Measurements from ENCODE around the gene ACTR2. TPM values are rescaled to one million over a fixed set of nuclear protein-coding genes. Genes with fewer than 3 reads are reported as not detected.

ACTR2 gene
- total and polyA plus RNA-seq, 11 donors: 28.2 to 216 (median 109) TPM

- WGBS, 4 donors: 93 to 98% (median 94%) methylated on average over 11 of the region's 11 CpGs
- no peak for TF ChIP-seq POLR2A (IDR thresholded peaks at IDR 0.05)
- TF ChIP-seq CTCF (IDR thresholded peaks at IDR 0.05): no peak
- H3K9me3 ChIP-seq: no peaks in the 10 kb centered on the region
- no peak for DNase-seq
- no peak for ATAC-seq
- no peak overlapping the region for H3K27ac ChIP-seq
- H3K27me3 ChIP-seq: peaks cover 0 to 7% (median 0%) of the 10 kb centered on the region in 9 donors
- H3K4me1 ChIP-seq: peaks cover 0 to 26% (median 13%) of the 10 kb centered on the region in 12 donors
- no peak overlapping the region for H3K4me3 ChIP-seq
- H3K36me3 ChIP-seq: no peaks in the 10 kb centered on the region
- intact Hi-C loops (cut with DNase I): no loop called here
Observed at GRCh38 chr2:65291216-65292105, 63.8 kb downstream of the ACTR2 start.

GRCh38 chr2:65292106-65292400 lies 64.4 kb downstream of the ACTR2 start:
- Histone ChIP-seq H3K27ac (peak overlapping the region in 1 of 12 donors; percentile 13), H3K27me3 (peaks cover 0 to 7% (median 0%) of the 10 kb centered on the region in 9 donors), H3K4me1 (peaks cover 0 to 26% (median 13%) of the 10 kb centered on the region in 12 donors), H3K9me3 (no peaks in the 10 kb centered on the region), H3K36me3 (no peaks in the 10 kb centered on the region), H3K4me3 (no peak overlapping the region)
- intact Hi-C loops (cut with DNase I): no loop called here
- 49 to 83% (median 65%) methylated on average over 3 of the region's 3 CpGs for WGBS, 4 donors
- TF ChIP-seq CTCF (IDR thresholded peaks at IDR 0.05) (no peak), POLR2A (IDR thresholded peaks at IDR 0.05) (no peak)
- peak in 1 of 5 donors; percentile 38 for DNase-seq
- peak in 2 of 4 donors; percentile 22 to 34 for ATAC-seq

GRCh38 chr2:65292461-65293011 lies 64.9 kb downstream of the ACTR2 start:
- Histone ChIP-seq H3K27me3 (peaks cover 0 to 7% (median 0%) of the 10 kb centered on the region in 9 donors), H3K4me3 (no peak overlapping the region), H3K27ac (peak overlapping the region in 1 of 12 donors; percentile 13), H3K4me1 (peaks cover 0 to 26% (median 13%) of the 10 kb centered on the region in 12 donors), H3K9me3 (no peaks in the 10 kb centered on the region), H3K36me3 (no peaks in the 10 kb centered on the region)
- intact Hi-C loops (cut with DNase I): no loop called here
- DNase-seq: peak in 1 of 5 donors; percentile 51
- ATAC-seq: peak; percentile 26 to 68 (median 59)
- 43 to 59% (median 57%) methylated on average over 21 of the region's 21 CpGs for WGBS, 4 donors
- no peak for TF ChIP-seq POLR2A (IDR thresholded peaks at IDR 0.05)
- no peak for TF ChIP-seq CTCF (IDR thresholded peaks at IDR 0.05)

GRCh38 chr2:65293376-65293775 lies 65.7 kb downstream of the ACTR2 start:
- intact Hi-C loops (cut with DNase I): no loop called here

More at GRCh38 chr2:65293376-65293775, 65.7 kb downstream of the ACTR2 start:
- no peak for TF ChIP-seq POLR2A (IDR thresholded peaks at IDR 0.05)
- no peak for TF ChIP-seq CTCF (IDR thresholded peaks at IDR 0.05)
- Histone ChIP-seq H3K27ac (no peak overlapping the region), H3K9me3 (no peaks in the 10 kb centered on the region), H3K4me3 (no peak overlapping the region), H3K36me3 (no peaks in the 10 kb centered on the region), H3K27me3 (peaks cover 0 to 7% (median 0%) of the 10 kb centered on the region in 9 donors), H3K4me1 (peaks cover 0 to 26% (median 13%) of the 10 kb centered on the region in 12 donors)
- DNase-seq (peak in 1 of 5 donors; percentile 18), ATAC-seq (no peak)
- 86 to 94% (median 90%) methylated on average over 5 of the region's 5 CpGs for WGBS, 4 donors
